Activated CD4-positive, alpha-beta memory T cell treated with anti-CD3 and anti-CD28 coated beads, Interleukin-2, amount 10 ng/mL, durations not matched to agents 7 days and 5 days (primary cell): ENCODE results near the gene CCDC38. TPM values are rescaled to one million over a fixed set of nuclear protein-coding genes. Genes with fewer than 3 reads are reported as not detected.

Experiments
- CTCF ChIA-PET: fragments of 350-600 bp; sonication (Branson Sonifier 250); formaldehyde crosslinking; loops from one replicate; lab custom pipeline; 2021; ENCODE audit warnings: antibody characterized with exemption, inconsistent platforms; lab: Charles Lee
- POLR2A ChIA-PET: fragments of 350-600 bp; sonication (Branson Sonifier 250); formaldehyde crosslinking; loops from one replicate; lab custom pipeline; 2021; ENCODE audit warnings: antibody characterized with exemption; lab: Charles Lee
- DNase-seq: peaks from one replicate; pipeline ENCODE4 v3.0.0-alpha.2; 2020
- H3K27ac Mint-ChIP-seq: one replicate; pipeline ENCODE4 v1.8.0; 2021; ENCODE audit warnings: mild to moderate bottlenecking, mixed read lengths
- H3K27me3 Mint-ChIP-seq: one replicate; pipeline ENCODE4 v1.8.0; 2021; ENCODE audit warnings: mixed read lengths
- H3K36me3 Mint-ChIP-seq: one replicate; pipeline ENCODE4 v1.8.0; 2021; ENCODE audit warnings: low read depth, mixed read lengths
- H3K4me1 Mint-ChIP-seq: one replicate; pipeline ENCODE4 v1.8.0; 2021; ENCODE audit warnings: mixed read lengths
- H3K4me3 Mint-ChIP-seq: one replicate; pipeline ENCODE4 v1.8.0; 2021; ENCODE audit warnings: mild to moderate bottlenecking, mixed read lengths
- H3K9me3 Mint-ChIP-seq: one replicate; pipeline ENCODE4 v1.8.0; 2021; ENCODE audit warnings: mixed read lengths
- total RNA-seq, 2 experiments: library from RNA; stranded (reverse); gene quantifications; one replicate each; pipeline ENCODE4 v1.2.3, GENCODE V29; 2021

CCDC38 gene
- total RNA-seq, 2 experiments from 2014 or later = not detected

- peaks cover 25% of the 10 kb centered on the region for H3K27me3 Mint-ChIP-seq
- ChIA-PET POLR2A (no interaction called here), CTCF (no interaction called here)
- H3K4me1 Mint-ChIP-seq = no peaks in the 10 kb centered on the region
- H3K9me3 Mint-ChIP-seq = no peaks in the 10 kb centered on the region
- no peak for DNase-seq
- H3K27ac Mint-ChIP-seq = no peak overlapping the region
- no peak overlapping the region for H3K4me3 Mint-ChIP-seq
- H3K36me3 Mint-ChIP-seq = no peaks in the 10 kb centered on the region
Observed at GRCh38 chr12:95909871-95910270, 32.5 kb downstream of the CCDC38 start.

GRCh38 chr12:95908573-95908972 lies 33.8 kb downstream of the CCDC38 start:
- Mint-ChIP-seq H3K4me3 (no peak overlapping the region), H3K27me3 (peaks cover 31% of the 10 kb centered on the region), H3K27ac (no peak overlapping the region), H3K4me1 (no peaks in the 10 kb centered on the region), H3K36me3 (no peaks in the 10 kb centered on the region), H3K9me3 (no peaks in the 10 kb centered on the region)
- DNase-seq = no peak
- ChIA-PET POLR2A (interaction anchor here (1.0 kb wide), 1 partner anchor 34 kb away, joined by 3 read pairs; the partner anchor contains the start of genes AMDHD1 and CCDC38), CTCF (interaction anchor here (1.1 kb wide), 1 partner anchor 9 kb away, joined by 3 read pairs; no protein-coding TSS in a partner anchor)

- Mint-ChIP-seq H3K9me3 (no peaks in the 10 kb centered on the region), H3K27me3 (peaks cover 20% of the 10 kb centered on the region), H3K36me3 (no peaks in the 10 kb centered on the region), H3K4me1 (no peaks in the 10 kb centered on the region), H3K27ac (no peak overlapping the region), H3K4me3 (no peak overlapping the region)
- ChIA-PET CTCF (interaction anchor here (0.9 kb wide), 1 partner anchor 14 kb away, joined by 3 read pairs; no protein-coding TSS in a partner anchor), POLR2A (no interaction called here)
- DNase-seq = no peak
Observed at GRCh38 chr12:95898081-95898480, 44.3 kb downstream of the CCDC38 start.

GRCh38 chr12:95896846-95897245 lies 45.6 kb downstream of the CCDC38 start:
- H3K9me3 Mint-ChIP-seq = no peaks in the 10 kb centered on the region
- H3K36me3 Mint-ChIP-seq = no peaks in the 10 kb centered on the region
- no peak overlapping the region for H3K27ac Mint-ChIP-seq
- no peak for DNase-seq
- POLR2A ChIA-PET = no interaction called here
- no peaks in the 10 kb centered on the region for H3K4me1 Mint-ChIP-seq
- H3K27me3 Mint-ChIP-seq = peaks cover 20% of the 10 kb centered on the region
- no peak overlapping the region for H3K4me3 Mint-ChIP-seq
- CTCF ChIA-PET = no interaction called here

- Mint-ChIP-seq H3K9me3 (no peaks in the 10 kb centered on the region), H3K27ac (no peak overlapping the region), H3K36me3 (no peaks in the 10 kb centered on the region), H3K4me3 (no peak overlapping the region), H3K4me1 (no peaks in the 10 kb centered on the region), H3K27me3 (peaks cover 12% of the 10 kb centered on the region)
- ChIA-PET CTCF (no interaction called here), POLR2A (no interaction called here)
- DNase-seq = no peak
Observed at GRCh38 chr12:95890958-95891357, 51.5 kb downstream of the CCDC38 start.

- no peaks in the 10 kb centered on the region for H3K36me3 Mint-ChIP-seq
- no peak for DNase-seq
- ChIA-PET CTCF (no interaction called here), POLR2A (no interaction called here)
- H3K27me3 Mint-ChIP-seq = peaks cover 13% of the 10 kb centered on the region
- no peaks in the 10 kb centered on the region for H3K9me3 Mint-ChIP-seq
- H3K4me3 Mint-ChIP-seq = no peak overlapping the region
- no peaks in the 10 kb centered on the region for H3K4me1 Mint-ChIP-seq
- no peak overlapping the region for H3K27ac Mint-ChIP-seq
Observed at GRCh38 chr12:95887311-95887710, 55.1 kb downstream of the CCDC38 start.

GRCh38 chr12:95884998-95885397 lies 57.4 kb downstream of the CCDC38 start:
- H3K27ac Mint-ChIP-seq = no peak overlapping the region
- POLR2A ChIA-PET = no interaction called here
- peaks cover 13% of the 10 kb centered on the region for H3K27me3 Mint-ChIP-seq
- no peaks in the 10 kb centered on the region for H3K4me1 Mint-ChIP-seq
- CTCF ChIA-PET = interaction anchor here (1.1 kb wide), 1 partner anchor 15 kb away, joined by 3 read pairs; no protein-coding TSS in a partner anchor
- no peak for DNase-seq
- no peaks in the 10 kb centered on the region for H3K36me3 Mint-ChIP-seq
- no peak overlapping the region for H3K4me3 Mint-ChIP-seq
- H3K9me3 Mint-ChIP-seq = no peaks in the 10 kb centered on the region

- ChIA-PET CTCF (no interaction called here), POLR2A (interaction anchor here (1.3 kb wide), 1 partner anchor 11 kb away, joined by 3 read pairs; no protein-coding TSS in a partner anchor)
- H3K9me3 Mint-ChIP-seq = no peaks in the 10 kb centered on the region
- H3K4me1 Mint-ChIP-seq = no peaks in the 10 kb centered on the region
- H3K27ac Mint-ChIP-seq = no peak overlapping the region
- no peak overlapping the region for H3K4me3 Mint-ChIP-seq
- no peaks in the 10 kb centered on the region for H3K36me3 Mint-ChIP-seq
- H3K27me3 Mint-ChIP-seq = peaks cover 11% of the 10 kb centered on the region
- no peak for DNase-seq
Observed at GRCh38 chr12:95882873-95883272, 59.5 kb downstream of the CCDC38 start.

- Mint-ChIP-seq H3K4me3 (no peak overlapping the region), H3K36me3 (no peaks in the 10 kb centered on the region), H3K27me3 (peaks cover 8% of the 10 kb centered on the region), H3K9me3 (no peaks in the 10 kb centered on the region), H3K27ac (no peak overlapping the region), H3K4me1 (no peaks in the 10 kb centered on the region)
- ChIA-PET CTCF (no interaction called here), POLR2A (interaction anchor here (1.3 kb wide), 1 partner anchor 10 kb away, joined by 3 read pairs; no protein-coding TSS in a partner anchor)
- no peak for DNase-seq
Observed at GRCh38 chr12:95882080-95882479, 60.3 kb downstream of the CCDC38 start.

- Mint-ChIP-seq H3K36me3 (no peaks in the 10 kb centered on the region), H3K4me3 (no peak overlapping the region), H3K27ac (no peak overlapping the region), H3K27me3 (peaks cover 8% of the 10 kb centered on the region), H3K4me1 (no peaks in the 10 kb centered on the region), H3K9me3 (no peaks in the 10 kb centered on the region)
- POLR2A ChIA-PET = no interaction called here
- CTCF ChIA-PET = no interaction called here
- no peak for DNase-seq
Observed at GRCh38 chr12:95881331-95881955, 61.0 kb downstream of the CCDC38 start.

- Mint-ChIP-seq H3K36me3 (no peaks in the 10 kb centered on the region), H3K4me3 (no peak overlapping the region), H3K27ac (no peak overlapping the region), H3K4me1 (no peaks in the 10 kb centered on the region), H3K9me3 (no peaks in the 10 kb centered on the region), H3K27me3 (peaks cover 4% of the 10 kb centered on the region)
- no peak for DNase-seq
- ChIA-PET POLR2A (no interaction called here), CTCF (no interaction called here)
Observed at GRCh38 chr12:95880895-95881294, 61.5 kb downstream of the CCDC38 start.

- no peaks in the 10 kb centered on the region for H3K4me1 Mint-ChIP-seq
- H3K4me3 Mint-ChIP-seq = no peak overlapping the region
- no peaks in the 10 kb centered on the region for H3K27me3 Mint-ChIP-seq
- H3K9me3 Mint-ChIP-seq = no peaks in the 10 kb centered on the region
- POLR2A ChIA-PET = interaction anchor here (1.7 to 2.3 kb wide), 2 partner anchors 12 to 19 kb away, joined by 4 to 8 read pairs; partner anchors contain the start of gene SNRPF
- no peak overlapping the region for H3K27ac Mint-ChIP-seq
- CTCF ChIA-PET = interaction anchor here (1.2 kb wide), 1 partner anchor 121 kb away, joined by 3 read pairs; no protein-coding TSS in a partner anchor
- DNase-seq = no peak
- H3K36me3 Mint-ChIP-seq = peaks cover 3% of the 10 kb centered on the region
Observed at GRCh38 chr12:95877622-95878021, 64.8 kb downstream of the CCDC38 start.

GRCh38 chr12:95874452-95874851 lies 68.0 kb downstream of the CCDC38 start:
- Mint-ChIP-seq H3K36me3 (peaks cover 19% of the 10 kb centered on the region), H3K27me3 (no peaks in the 10 kb centered on the region), H3K4me1 (no peaks in the 10 kb centered on the region), H3K27ac (no peak overlapping the region), H3K9me3 (no peaks in the 10 kb centered on the region), H3K4me3 (no peak overlapping the region)
- ChIA-PET CTCF (no interaction called here), POLR2A (interaction anchor here (2.8 kb wide), 1 partner anchor 11 kb away, joined by 6 read pairs; no protein-coding TSS in a partner anchor)
- no peak for DNase-seq
